NCI-H1417 (cell line): ENCODE results near the gene DCAF17.
"Not testable (repeated sequence)": the region's sequence is repeated elsewhere in the genome, so short reads cannot be mapped to it uniquely, and the experiment has no call there.

Experiments
- DNase-seq, 3 experiments: peaks; one replicate each; lab custom pipeline; 2025; lab: John Stamatoyannopoulos, UW

The DCAF17 gene

DNA sequence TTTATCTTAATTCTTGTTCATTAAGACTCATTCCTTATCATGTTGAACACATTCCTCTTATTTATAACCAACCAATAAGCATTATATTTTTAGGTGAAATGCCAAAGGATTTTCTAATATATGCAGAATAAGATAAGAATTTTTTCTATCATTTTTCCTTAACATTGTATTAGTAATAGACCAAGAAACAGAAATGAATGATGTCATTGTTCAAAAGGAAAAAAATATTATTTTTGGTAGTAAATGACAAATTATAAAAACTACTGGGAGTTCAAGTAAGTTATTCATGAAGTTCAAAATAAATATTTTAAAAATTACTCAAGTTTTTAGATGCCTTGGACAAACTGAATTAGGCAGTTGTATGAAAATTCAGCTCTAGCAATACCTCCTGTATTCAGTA lies 25.5 kb downstream of the DCAF17 start:
- no peak for DNase-seq

- DNase-seq = no peak
These were observed 26.5 kb downstream of the DCAF17 start for GRCh38 chr2:171460537-171460936.

DNA sequence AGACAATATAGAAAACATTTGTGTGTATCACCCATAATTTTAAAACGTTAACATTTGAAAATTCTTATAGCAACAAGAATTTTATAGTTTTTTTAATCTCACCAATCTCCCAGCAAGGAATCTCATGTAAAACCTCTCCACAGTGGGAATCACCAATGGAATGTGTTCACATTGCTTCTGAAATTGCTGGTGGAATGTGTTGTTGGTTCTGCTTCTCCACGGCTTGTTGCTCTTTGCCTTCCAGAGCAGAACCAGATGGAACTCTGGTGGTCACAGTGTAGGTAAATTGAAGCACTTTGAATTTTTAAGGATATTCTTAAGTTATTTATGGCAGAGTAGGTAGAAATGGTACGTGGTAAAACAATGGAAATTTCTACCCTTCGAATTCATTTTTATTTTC lies 35.1 kb downstream of the DCAF17 start:
- DNase-seq = no peak

- no peak for DNase-seq
These were observed 36.1 kb downstream of the DCAF17 start for GRCh38 chr2:171470129-171470528.

- no peak for DNase-seq
These were observed 42.0 kb downstream of the DCAF17 start for GRCh38 chr2:171475979-171476378.

DNA sequence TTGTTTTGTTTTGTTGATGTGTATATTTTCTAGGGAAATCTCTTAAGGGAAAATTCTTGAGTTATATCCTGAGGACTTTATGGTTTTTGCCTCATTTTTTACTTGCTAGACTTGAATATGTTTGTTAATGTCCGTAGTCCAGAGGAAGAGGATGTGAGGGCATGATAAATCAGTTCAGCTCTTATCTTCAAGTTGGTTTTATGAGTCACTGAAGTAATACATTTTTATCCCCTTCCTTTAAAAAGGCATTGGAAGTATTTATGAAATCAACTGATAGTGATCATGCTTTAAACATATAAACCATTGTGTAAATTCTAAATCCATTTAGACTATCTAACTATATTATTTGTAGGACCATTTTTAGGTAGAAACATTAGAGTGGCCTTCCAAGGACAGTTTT lies 44.3 kb downstream of the DCAF17 start:
- no peak for DNase-seq

GRCh38 chr2:171479154-171479814 lies 45.3 kb downstream of the DCAF17 start:
- no peak for DNase-seq

- no peak for DNase-seq
These were observed 46.9 kb downstream of the DCAF17 start for GRCh38 chr2:171480908-171481307.

- no peak for DNase-seq
These were observed 48.3 kb downstream of the DCAF17 start for GRCh38 chr2:171482308-171482707.

DNA sequence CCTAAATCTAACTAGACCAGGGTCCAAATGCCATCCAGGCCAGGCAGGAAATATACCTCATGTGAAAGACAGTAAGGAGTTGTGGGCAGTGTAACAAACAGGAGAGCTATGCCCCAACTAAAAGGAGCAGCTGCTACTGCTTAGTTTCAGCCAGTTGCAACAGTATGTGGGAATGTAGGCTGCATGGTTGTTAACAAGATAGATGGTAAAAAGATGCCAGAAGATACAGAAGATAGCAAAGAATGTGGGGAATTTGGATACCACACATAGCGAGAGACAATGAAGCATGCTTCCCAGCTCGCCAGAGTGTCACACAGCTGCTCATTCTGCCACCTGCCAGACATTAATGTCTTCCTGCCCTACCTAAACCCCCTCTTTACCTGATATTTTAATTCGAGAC lies 48.9 kb downstream of the DCAF17 start:
- DNase-seq = no peak

DNA sequence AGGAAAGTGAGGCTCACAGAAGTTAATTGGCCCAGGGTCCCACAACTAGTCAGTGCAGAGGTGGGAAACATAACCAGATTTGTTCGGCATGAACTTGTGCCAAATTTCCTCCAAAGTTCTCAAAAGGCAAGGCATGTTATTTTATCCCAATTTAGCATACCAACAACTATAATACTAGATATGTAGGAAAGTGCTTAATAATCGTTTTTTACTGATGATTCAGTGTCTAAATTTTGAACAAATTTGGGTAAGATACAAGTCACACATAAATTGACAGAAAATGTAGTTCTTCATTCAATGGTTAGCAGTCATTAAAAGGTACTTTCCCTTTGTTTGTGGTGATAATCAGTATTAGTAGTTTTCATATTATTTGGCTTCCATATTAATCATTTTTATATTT lies 49.8 kb downstream of the DCAF17 start:
- no peak for DNase-seq

DNA sequence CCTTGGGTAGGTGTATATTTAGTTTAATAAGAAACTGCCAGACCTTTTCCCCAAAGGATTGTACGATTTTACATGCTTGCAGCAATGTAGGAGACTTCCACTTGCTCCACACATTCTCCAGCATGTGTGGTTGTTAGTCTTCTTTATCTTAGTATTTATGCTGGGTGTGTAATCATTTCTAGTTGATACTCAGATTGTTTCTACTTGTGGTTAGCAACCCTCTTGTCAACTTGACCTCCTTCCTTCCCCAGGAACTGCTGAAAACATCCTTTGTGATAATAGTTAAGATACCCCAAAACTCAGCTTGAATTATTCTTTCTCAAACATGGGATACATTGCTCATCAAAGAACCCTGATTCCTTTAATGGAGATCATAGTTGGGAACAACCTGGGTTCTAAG lies 51.1 kb downstream of the DCAF17 start:
- DNase-seq = no peak

DNA sequence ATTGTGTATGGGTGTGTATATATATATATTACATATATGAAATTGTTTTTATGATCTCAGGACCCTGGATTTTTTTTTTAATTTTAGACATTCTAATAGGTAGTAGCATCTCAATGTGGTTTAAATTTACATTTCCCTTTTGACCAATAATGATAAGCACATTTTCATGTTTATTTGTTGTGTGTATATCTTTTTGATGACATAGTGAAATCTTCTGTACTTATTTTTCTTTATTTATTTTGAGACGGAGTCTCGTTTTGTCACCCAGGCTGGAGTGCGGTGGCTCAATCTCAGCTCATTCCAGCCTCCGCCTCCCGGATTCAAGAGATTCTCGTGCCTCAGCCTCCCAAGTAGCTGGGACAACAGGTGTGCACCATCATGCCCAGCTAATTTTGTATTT lies 53.2 kb downstream of the DCAF17 start:
- DNase-seq = no peak

DNA sequence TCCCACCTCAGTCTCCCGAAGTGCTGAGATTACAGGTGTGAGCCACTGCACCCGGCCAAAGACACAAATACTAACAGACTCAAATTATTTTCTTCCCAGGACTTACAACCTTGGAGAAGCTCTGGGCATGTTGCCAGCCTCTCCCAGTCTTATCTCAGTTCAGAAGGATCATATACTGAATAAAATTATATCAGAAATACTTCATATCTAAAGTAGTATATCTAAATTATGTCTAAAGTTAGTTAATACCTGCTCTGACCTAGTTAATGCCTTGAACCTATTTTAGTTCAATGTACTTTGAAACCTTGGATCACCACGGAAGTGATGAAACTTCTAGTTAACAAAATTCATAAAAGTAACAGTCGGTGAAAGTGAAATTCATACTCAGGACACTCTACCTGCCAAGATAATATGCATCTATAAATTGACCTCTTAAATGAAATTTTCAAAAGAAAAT lies 53.8 kb downstream of the DCAF17 start:
- DNase-seq = no peak

DNA sequence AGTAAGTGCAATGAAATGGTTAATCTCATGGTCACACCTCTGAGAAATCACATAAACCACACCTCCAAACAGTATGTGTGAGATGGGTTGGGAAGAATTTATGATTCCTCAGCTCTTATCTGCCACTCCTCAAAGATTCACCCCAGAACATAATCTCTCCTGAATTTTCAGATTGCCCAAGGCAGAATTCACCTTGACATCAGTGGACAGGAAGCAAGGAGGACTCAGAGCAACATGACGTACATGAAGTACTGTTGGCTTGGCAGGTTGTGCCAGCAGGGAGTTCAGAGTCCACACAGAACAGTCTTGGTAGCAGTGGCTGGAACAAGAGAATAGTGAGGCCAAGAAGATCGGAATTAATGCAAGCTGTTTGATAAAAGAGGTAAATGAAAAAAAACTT lies 56.6 kb downstream of the DCAF17 start:
- no peak for DNase-seq

GRCh38 chr2:171491292-171491691 lies 57.3 kb downstream of the DCAF17 start:
- DNase-seq = peak in 1 of 3 experiments; percentile 0

DNA sequence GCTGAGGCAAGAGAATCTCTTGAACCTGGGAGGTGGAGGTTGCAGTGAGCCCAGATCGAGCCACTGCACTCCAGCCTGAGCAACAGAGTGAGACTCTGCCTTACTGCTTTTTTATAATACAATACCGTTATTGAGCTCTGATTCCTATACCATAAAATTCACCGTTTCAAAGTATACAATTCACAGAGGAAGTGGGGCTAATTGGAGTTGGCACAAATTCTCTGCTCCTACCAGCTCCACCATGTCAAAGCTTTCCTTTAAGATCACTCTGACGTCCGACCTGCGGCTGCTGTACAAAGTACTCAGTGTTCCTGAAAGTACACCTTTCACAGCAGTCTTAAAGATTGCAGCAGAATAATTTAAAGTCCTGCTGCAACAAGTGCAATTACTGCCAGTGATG lies 58.6 kb downstream of the DCAF17 start:
- no peak for DNase-seq

- not testable (repeated sequence) for DNase-seq
These were observed 63.6 kb downstream of the DCAF17 start for GRCh38 chr2:171497664-171498063.

DNA sequence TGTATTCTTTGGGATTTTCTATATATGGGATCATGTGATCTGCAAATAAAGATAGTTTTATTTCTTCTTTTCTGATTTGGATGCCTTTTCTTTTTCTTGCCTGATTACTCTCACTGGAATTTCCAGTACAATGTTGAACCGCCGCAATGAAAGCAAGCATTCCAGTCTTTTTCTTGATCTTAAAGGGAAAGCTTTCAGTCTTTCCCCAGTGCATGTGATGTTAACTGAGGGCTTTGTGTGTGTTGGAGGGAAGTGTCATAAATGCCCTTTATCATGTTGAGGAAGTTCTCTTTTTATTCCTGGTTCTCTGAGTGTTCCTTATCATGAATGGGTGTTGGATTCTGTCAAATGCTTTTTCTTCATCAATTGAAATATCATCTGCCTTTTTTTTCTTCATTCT lies 71.3 kb downstream of the DCAF17 start:
- DNase-seq = no peak

- no peak for DNase-seq
These were observed 76.1 kb downstream of the DCAF17 start for GRCh38 chr2:171509945-171510731.

DNA sequence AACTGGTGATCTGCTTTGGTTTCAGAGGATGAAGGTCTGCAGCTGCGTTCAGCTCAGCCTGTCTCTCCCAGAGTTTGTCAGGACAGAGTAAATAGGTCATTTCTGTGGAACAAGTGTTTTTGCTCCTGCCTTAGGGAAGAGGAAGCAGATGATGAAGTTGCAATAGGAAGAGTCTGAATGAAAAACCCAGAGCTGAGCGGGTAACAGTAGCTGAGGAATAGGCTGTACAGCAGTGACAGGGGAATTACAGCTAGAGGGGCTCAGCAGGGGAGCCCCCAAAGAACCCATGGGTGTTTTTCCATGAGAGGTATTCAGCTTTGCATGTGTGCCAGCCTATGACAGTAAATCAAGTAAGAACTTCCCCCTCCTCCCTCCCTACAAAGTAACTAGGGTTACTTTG lies 78.0 kb downstream of the DCAF17 start:
- no peak for DNase-seq

DNA sequence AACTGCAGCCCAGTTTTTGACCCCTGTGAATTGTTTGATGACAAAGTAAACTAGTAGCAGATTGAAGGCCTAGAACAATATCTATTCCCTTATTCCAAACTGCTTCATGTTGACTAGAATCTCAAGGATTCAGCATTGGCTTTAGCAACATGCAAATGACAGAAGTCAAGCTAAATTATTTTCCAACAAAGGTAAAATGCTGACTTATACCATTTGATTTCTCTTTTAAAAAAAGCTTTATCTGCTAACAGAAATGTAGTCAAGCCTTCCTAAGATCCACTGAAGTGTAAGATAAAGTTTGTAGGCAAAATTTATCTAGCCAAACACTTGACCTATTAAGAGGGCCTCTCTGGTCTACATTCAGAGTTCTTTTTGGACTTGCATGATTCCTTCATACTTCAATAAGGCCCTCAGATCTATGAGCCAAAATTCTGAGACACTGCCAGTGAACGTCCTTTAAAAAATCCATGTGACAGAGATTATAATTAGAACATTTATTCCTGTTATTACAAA lies 78.7 kb downstream of the DCAF17 start:
- DNase-seq = no peak

DNA sequence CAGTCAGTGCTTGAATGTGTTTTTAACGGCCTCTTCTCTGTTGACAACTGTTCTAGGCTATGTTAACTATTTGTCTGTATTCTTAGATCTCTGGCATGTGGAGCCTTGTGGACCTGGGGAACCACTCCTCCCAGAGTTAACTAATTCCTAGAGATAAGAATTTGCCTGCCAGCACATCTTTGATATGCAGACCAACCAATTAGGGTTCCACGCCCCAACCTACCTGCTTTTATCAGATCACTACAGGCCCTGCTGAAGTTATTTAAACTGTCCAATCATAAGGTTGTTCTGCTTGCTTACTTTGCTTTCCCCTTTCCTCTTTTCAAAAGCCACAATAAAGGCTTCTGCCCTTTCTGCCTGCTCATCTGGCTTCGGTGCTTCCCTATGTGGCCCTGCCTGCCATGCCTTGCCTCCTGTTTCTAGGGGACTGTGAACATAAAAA lies 79.7 kb downstream of the DCAF17 start:
- no peak for DNase-seq
